H9 (cell line): ENCODE data around the gene TMSB10. TPM values are rescaled to one million over a fixed set of nuclear protein-coding genes. Genes with fewer than 3 reads are reported as not detected.
A peak's percentile ranks its signal among the peaks of the same experiment; 100 is the strongest.

ENCODE experiments used
- DNase-seq: peaks from one replicate; pipeline ENCODE4 v3.0.0-alpha.2; 2017
- H2AFZ ChIP-seq: one replicate; pipeline ENCODE4 v1.6.1; 2013; ENCODE audit warnings: mild to moderate bottlenecking, low read length, control low read depth, moderate library complexity
- H2AK5ac ChIP-seq: 2 replicates; pipeline ENCODE4 v1.6.1; 2013; ENCODE audit warnings: low read length, control low read depth, mixed read lengths; ENCODE audit not compliant: insufficient read length
- H2BK120ac ChIP-seq: one replicate; pipeline ENCODE4 v1.6.1; 2013; ENCODE audit warnings: low read depth, mild to moderate bottlenecking, low read length, control low read depth, inconsistent platforms; ENCODE audit not compliant: poor library complexity, severe bottlenecking
- H2BK12ac ChIP-seq: 2 replicates; pipeline ENCODE4 v1.6.1; 2013; ENCODE audit warnings: low read length, control low read depth, mixed read lengths, low read depth; ENCODE audit not compliant: insufficient read length
- H2BK15ac ChIP-seq: 2 replicates; pipeline ENCODE4 v1.6.1; 2013; ENCODE audit warnings: low read depth, low read length, control low read depth
- H2BK20ac ChIP-seq: one replicate; pipeline ENCODE4 v1.6.1; 2013; ENCODE audit warnings: low read depth, mild to moderate bottlenecking, low read length, control low read depth, inconsistent platforms; ENCODE audit not compliant: poor library complexity, severe bottlenecking
- H2BK5ac ChIP-seq: 2 replicates; pipeline ENCODE4 v1.6.1; 2013; ENCODE audit warnings: low read length, control low read depth, mixed read lengths; ENCODE audit not compliant: insufficient read length
- H3K14ac ChIP-seq: 2 replicates; pipeline ENCODE4 v1.6.1; 2013; ENCODE audit warnings: low read length, control low read depth; ENCODE audit not compliant: insufficient read depth
- H3K18ac ChIP-seq: 2 replicates; pipeline ENCODE4 v1.6.1; 2013; ENCODE audit warnings: low read depth, mild to moderate bottlenecking, mixed read lengths, low read length, control low read depth; ENCODE audit not compliant: insufficient read length
- H3K23ac ChIP-seq: 2 replicates; pipeline ENCODE4 v1.6.1; 2013; ENCODE audit warnings: low read length, control low read depth, mixed read lengths, low read depth; ENCODE audit not compliant: insufficient read length
- H3K23me2 ChIP-seq: 2 replicates; pipeline ENCODE4 v1.6.1; 2013; ENCODE audit warnings: low read depth, mild to moderate bottlenecking, mixed read lengths, low read length, control low read depth; ENCODE audit not compliant: insufficient read length, poor library complexity, severe bottlenecking
- H3K27ac ChIP-seq: 2 replicates; pipeline ENCODE4 v1.5.1; 2013; ENCODE audit warnings: low read length, control low read depth, mixed read lengths, low read depth; ENCODE audit not compliant: insufficient read length
- H3K27me3 ChIP-seq: 2 replicates; pipeline ENCODE4 v1.6.1; 2013; ENCODE audit warnings: low read length, control low read depth, inconsistent platforms; ENCODE audit not compliant: insufficient read depth
- H3K4ac ChIP-seq: 2 replicates; pipeline ENCODE4 v1.6.1; 2013; ENCODE audit warnings: low read depth, mild to moderate bottlenecking, control low read depth, inconsistent platforms, low read length, moderate library complexity
- H3K4me1 ChIP-seq: 2 replicates; pipeline ENCODE4 v1.6.1; 2013; ENCODE audit warnings: low read length, control low read depth, inconsistent platforms; ENCODE audit not compliant: insufficient read depth
- H3K4me2 ChIP-seq: 2 replicates; pipeline ENCODE4 v1.6.1; 2013; ENCODE audit warnings: low read length, control low read depth, mixed read lengths; ENCODE audit not compliant: insufficient read length, insufficient read depth
- H3K56ac ChIP-seq: 2 replicates; pipeline ENCODE4 v1.6.1; 2013; ENCODE audit warnings: low read depth, mild to moderate bottlenecking, mixed read lengths, low read length, control low read depth; ENCODE audit not compliant: insufficient read length
- H3K79me1 ChIP-seq: 2 replicates; pipeline ENCODE4 v1.6.1; 2013; ENCODE audit warnings: low read depth, mild to moderate bottlenecking, moderate library complexity, low read length, control low read depth, inconsistent platforms; ENCODE audit not compliant: insufficient read depth, poor library complexity, severe bottlenecking
- H3K79me2 ChIP-seq: 2 replicates; pipeline ENCODE4 v1.6.1; 2013; ENCODE audit warnings: low read length, control low read depth, inconsistent platforms; ENCODE audit not compliant: insufficient read depth
- H3K9ac ChIP-seq: 2 replicates; pipeline ENCODE4 v1.6.1; 2013; ENCODE audit warnings: low read length, control low read depth, mixed read lengths; ENCODE audit not compliant: insufficient read length; ENCODE audit errors: extremely low read depth
- H3K9me3 ChIP-seq: one replicate; pipeline ENCODE4 v1.6.1; 2013; ENCODE audit warnings: low read depth, low read length, inconsistent platforms; ENCODE audit not compliant: control insufficient read depth
- H3T11ph ChIP-seq: one replicate; pipeline ENCODE4 v1.6.1; 2013; ENCODE audit warnings: mild to moderate bottlenecking, low read length, control low read depth, inconsistent platforms
- H4K20me1 ChIP-seq: one replicate; pipeline ENCODE4 v1.6.1; 2013; ENCODE audit not compliant: control insufficient read depth, insufficient read length, insufficient read depth
- H4K5ac ChIP-seq: 2 replicates; pipeline ENCODE4 v1.6.1; 2013; ENCODE audit warnings: low read depth, mild to moderate bottlenecking, mixed read lengths, low read length, control low read depth; ENCODE audit not compliant: insufficient read length
- H4K8ac ChIP-seq: replicated peaks from 2 replicates; pipeline ENCODE4 v1.6.1; 2013; ENCODE audit warnings: low read length, control low read depth, mixed read lengths, low read depth; ENCODE audit not compliant: insufficient read length
- H4K91ac ChIP-seq: 2 replicates; pipeline ENCODE4 v1.6.1; 2013; ENCODE audit warnings: low read depth, mild to moderate bottlenecking, moderate library complexity, mixed read lengths, low read length, control low read depth; ENCODE audit not compliant: insufficient read length
- H3K27ac Mint-ChIP-seq, 3 experiments: 2 replicates in 2 of 3; 3 replicates in 1 of 3; pipeline ENCODE4 v1.8.0; 2020 to 2021; ENCODE audit warnings: mixed read lengths in 3 of 3, mild to moderate bottlenecking in 1 of 3, moderate library complexity in 1 of 3
- H3K27me3 Mint-ChIP-seq: 2 replicates; pipeline ENCODE4 v1.8.0; 2021; ENCODE audit warnings: low read depth, mild to moderate bottlenecking, moderate library complexity, mixed read lengths
- H3K36me3 Mint-ChIP-seq, 3 experiments: 2 replicates in 2 of 3; 3 replicates in 1 of 3; pipeline ENCODE4 v1.8.0; 2020 to 2021; ENCODE audit warnings: low read depth in 3 of 3, mixed read lengths in 3 of 3; ENCODE audit not compliant: insufficient read depth in 1 of 3
- H3K4me1 Mint-ChIP-seq, 2 experiments: 2 replicates each; pipeline ENCODE4 v1.8.0; 2020; ENCODE audit warnings: mixed read lengths in 2 of 2
- H3K4me3 Mint-ChIP-seq, 2 experiments: 2 replicates in 1 of 2; 3 replicates in 1 of 2; pipeline ENCODE4 v1.8.0; 2020 to 2021; ENCODE audit warnings: mild to moderate bottlenecking in 2 of 2, mixed read lengths in 2 of 2, moderate library complexity in 1 of 2
- H3K9me3 Mint-ChIP-seq, 2 experiments: 2 replicates in 1 of 2; 3 replicates in 1 of 2; pipeline ENCODE4 v1.8.0; 2020; ENCODE audit warnings: mild to moderate bottlenecking in 2 of 2, mixed read lengths in 2 of 2, moderate library complexity in 1 of 2
- CTCF ChIP-seq: fragments of 200-600 bp; sonication (generic); conservative IDR thresholded peaks from 3 replicates; pipeline ENCODE4 v1.8.0; 2021; ENCODE audit warnings: antibody characterized with exemption, mild to moderate bottlenecking
- WGBS: extraction: QIAGEN DNeasy Blood & Tissue Kit; methylation state at CpG from one replicate; pipeline ENCODE4 v1.1.7; 2013; ENCODE audit warnings: missing lambda C conversion rate, low lambda C conversion rate, mixed read lengths; ENCODE audit not compliant: insufficient read length; ENCODE audit errors: extremely low coverage; 5-methylcytosine and 5-hydroxymethylcytosine counted together
- total RNA-seq: library from RNA; stranded (reverse); gene quantifications from 2 replicates; pipeline ENCODE4 v1.2.1, GENCODE V29; 2021

TMSB10 gene
- total RNA-seq, 1 experiment from 2014 or later: 755 TPM

GRCh38 chr2:84906900-84907714, 1.7 kb downstream of the TMSB10 start:
- no peak overlapping the region for H3T11ph ChIP-seq
- H3K9me3 ChIP-seq: no peaks in the 10 kb centered on the region
- no peaks in the 10 kb centered on the region for H4K20me1 ChIP-seq
- no peak overlapping the region for H2AFZ ChIP-seq
- peaks cover 21 to 27% of the 10 kb centered on the region in 2 experiments for H3K4me1 Mint-ChIP-seq
- TF ChIP-seq CTCF: no peak
- no peaks in the 10 kb centered on the region for H3K4me1 ChIP-seq
- no peaks in the 10 kb centered on the region for H3K79me2 ChIP-seq
- no peak overlapping the region for H2BK5ac ChIP-seq
- H3K27ac Mint-ChIP-seq: peak overlapping the region in 2 of 3 experiments; percentile 34 to 91; a peak in 6 of 7 replicates
- H3K14ac ChIP-seq: no peak overlapping the region; the same call in 1 of the 2 replicates
- H4K5ac ChIP-seq: no peak overlapping the region
- peak overlapping the region; percentile 73 for H3K4me2 ChIP-seq
- no peak overlapping the region for H2BK12ac ChIP-seq
- peaks cover 2% of the 10 kb centered on the region; the same call in 1 of the 2 replicates for H3K27me3 ChIP-seq
- no peak overlapping the region for H3K56ac ChIP-seq
- H3K27ac ChIP-seq: no peak overlapping the region
- H2BK15ac ChIP-seq: no peak overlapping the region
- no peak overlapping the region for H2BK120ac ChIP-seq
- H3K18ac ChIP-seq: peak overlapping the region; percentile 13
- H4K8ac ChIP-seq: no peak overlapping the region
- H3K4ac ChIP-seq: no peak overlapping the region
- H3K27me3 Mint-ChIP-seq: peaks cover 28% of the 10 kb centered on the region
- H3K23ac ChIP-seq: no peak overlapping the region
- no CpG with 5 or more reads among the region's 15 CpGs for WGBS
- H2AK5ac ChIP-seq: no peak overlapping the region
- peaks cover 8 to 9% of the 10 kb centered on the region in 2 experiments for H3K9me3 Mint-ChIP-seq
- H4K91ac ChIP-seq: no peak overlapping the region
- H3K23me2 ChIP-seq: peaks cover 8% of the 10 kb centered on the region
- peak; percentile 63 for DNase-seq
- H3K36me3 Mint-ChIP-seq: peaks cover 18 to 25% (median 21%) of the 10 kb centered on the region in 3 experiments
- H2BK20ac ChIP-seq: no peak overlapping the region
- H3K9ac ChIP-seq: peak overlapping the region; percentile 75
- peak overlapping the region; percentile 87 to 93 for H3K4me3 Mint-ChIP-seq
- no peaks in the 10 kb centered on the region for H3K79me1 ChIP-seq
